Effector memory CD8-positive, alpha-beta T cell (primary cell): ENCODE measurements around the gene OTUD7B.

Experiments
- ATAC-seq: fragments of 150-1000 bp; cut with Tn5 transposase; replicated peaks from 2 replicates; pipeline ENCODE4 v1.10.0; 2021; ENCODE audit warnings: mild to moderate bottlenecking, moderate library complexity
- DNase-seq, 3 experiments: peaks; one replicate each; pipeline ENCODE4 v3.0.0; 2021
- H3K27ac Mint-ChIP-seq, 2 donors: one replicate each; pipeline ENCODE4 v1.8.0; 2022; ENCODE audit warnings: mild to moderate bottlenecking in 2 of 2, mixed read lengths in 2 of 2, moderate library complexity in 2 of 2
- H3K27me3 Mint-ChIP-seq, 2 donors: one replicate each; pipeline ENCODE4 v1.8.0; 2022; ENCODE audit warnings: mixed read lengths in 2 of 2
- H3K36me3 Mint-ChIP-seq: one replicate; pipeline ENCODE4 v1.8.0; 2022; ENCODE audit warnings: mild to moderate bottlenecking, moderate library complexity, mixed read lengths; ENCODE audit not compliant: insufficient read depth
- H3K4me1 Mint-ChIP-seq, 2 donors: one replicate each; pipeline ENCODE4 v1.8.0; 2022; ENCODE audit warnings: low read depth in 2 of 2, mixed read lengths in 2 of 2
- H3K4me3 Mint-ChIP-seq, 2 donors: one replicate each; pipeline ENCODE4 v1.8.0; 2022; ENCODE audit warnings: mild to moderate bottlenecking in 2 of 2, mixed read lengths in 2 of 2, moderate library complexity in 2 of 2
- H3K9me3 Mint-ChIP-seq, 2 donors: one replicate each; pipeline ENCODE4 v1.8.0; 2022; ENCODE audit warnings: mixed read lengths in 2 of 2

Gene OTUD7B

GRCh38 chr1:150018165-150018564, 7.6 kb upstream of the OTUD7B start:
- Mint-ChIP-seq H3K9me3 (no peaks in the 10 kb centered on the region), H3K27ac (no peak overlapping the region), H3K36me3 (no peaks in the 10 kb centered on the region), H3K4me1 (no peaks in the 10 kb centered on the region), H3K27me3 (peaks cover 3 to 7% of the 10 kb centered on the region in 2 donors), H3K4me3 (no peak overlapping the region)
- DNase-seq = no peak
- no peak for ATAC-seq

GRCh38 chr1:150017206-150017750, 6.8 kb upstream of the OTUD7B start:
- ATAC-seq (no peak), DNase-seq (no peak)
- Mint-ChIP-seq H3K27ac (no peak overlapping the region), H3K4me3 (no peak overlapping the region), H3K27me3 (peaks cover 0 to under 1% of the 10 kb centered on the region in 2 donors), H3K36me3 (no peaks in the 10 kb centered on the region), H3K9me3 (no peaks in the 10 kb centered on the region), H3K4me1 (no peaks in the 10 kb centered on the region)

DNA sequence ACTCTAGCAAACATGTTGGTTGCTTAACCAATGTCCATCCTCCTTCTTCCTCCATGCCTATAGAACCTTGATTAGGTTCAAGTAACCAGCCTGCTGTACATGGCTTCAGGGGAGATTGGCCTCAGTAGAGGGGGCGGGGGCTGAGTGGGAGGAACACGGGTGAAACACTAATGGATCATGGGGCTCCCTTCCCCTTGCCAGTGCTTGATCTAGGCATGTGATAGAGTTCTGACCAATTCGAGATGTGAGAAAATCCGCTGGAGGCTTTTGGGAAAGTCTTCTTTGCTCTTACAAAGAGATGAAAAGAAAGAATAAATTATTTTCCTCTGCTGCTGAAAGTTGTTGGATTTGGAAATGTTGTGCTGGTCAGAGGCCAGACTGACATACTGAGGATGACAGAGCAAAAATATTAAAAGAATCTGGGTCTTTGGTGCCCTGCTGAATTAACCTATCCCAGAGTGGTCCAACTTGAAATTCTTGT, 5.2 kb upstream of the OTUD7B start:
- Mint-ChIP-seq H3K4me3 (no peak overlapping the region), H3K4me1 (peaks cover 0 to 5% of the 10 kb centered on the region in 2 donors), H3K9me3 (no peaks in the 10 kb centered on the region), H3K27me3 (no peaks in the 10 kb centered on the region), H3K27ac (no peak overlapping the region), H3K36me3 (no peaks in the 10 kb centered on the region)
- no peak for DNase-seq
- ATAC-seq = no peak

DNA sequence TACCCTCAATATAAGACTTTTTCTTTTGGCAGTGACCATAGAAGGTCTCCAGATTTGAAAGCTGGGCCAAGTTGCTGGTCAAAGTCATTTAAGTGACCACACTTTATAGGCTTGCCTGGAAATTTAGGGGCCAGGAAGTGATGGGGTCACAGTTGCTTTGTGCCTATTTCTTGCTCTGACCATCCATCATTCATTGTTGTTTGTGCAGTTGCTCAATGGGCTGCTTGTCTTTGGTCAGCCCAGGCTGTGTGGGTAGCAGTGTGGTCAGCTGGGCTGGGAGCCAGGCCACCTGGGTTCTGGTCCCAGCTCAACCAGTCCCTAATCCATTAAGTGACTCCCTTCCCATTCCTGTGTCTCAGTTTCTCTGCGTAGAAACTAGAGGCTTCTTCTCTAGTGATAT, 2.1 kb upstream of the OTUD7B start:
- Mint-ChIP-seq H3K4me1 (peaks cover 15 to 24% of the 10 kb centered on the region in 2 donors), H3K4me3 (no peak overlapping the region), H3K27ac (no peak overlapping the region), H3K36me3 (peaks cover 8% of the 10 kb centered on the region), H3K27me3 (no peaks in the 10 kb centered on the region), H3K9me3 (no peaks in the 10 kb centered on the region)
- DNase-seq (no peak), ATAC-seq (no peak)

- peak in 2 of 3 experiments; percentile 3 to 19 for DNase-seq
- peak overlapping the region; percentile 94 to 96 for H3K4me3 Mint-ChIP-seq
- ATAC-seq = peak; percentile 39
- no peaks in the 10 kb centered on the region for H3K9me3 Mint-ChIP-seq
- H3K4me1 Mint-ChIP-seq = peaks cover 20 to 33% of the 10 kb centered on the region in 2 donors
- H3K27me3 Mint-ChIP-seq = no peaks in the 10 kb centered on the region
- H3K27ac Mint-ChIP-seq = peak overlapping the region; percentile 90 to 97
- H3K36me3 Mint-ChIP-seq = peaks cover 9% of the 10 kb centered on the region
Observed at GRCh38 chr1:150009604-150010392, 728 bp downstream of the OTUD7B start.

GRCh38 chr1:150008699-150009098, 1.8 kb downstream of the OTUD7B start:
- Mint-ChIP-seq H3K36me3 (peaks cover 12% of the 10 kb centered on the region), H3K4me3 (peak overlapping the region; percentile 94 to 96), H3K4me1 (peaks cover 20 to 37% of the 10 kb centered on the region in 2 donors), H3K27ac (no peak overlapping the region), H3K9me3 (no peaks in the 10 kb centered on the region), H3K27me3 (no peaks in the 10 kb centered on the region)
- no peak for ATAC-seq
- no peak for DNase-seq

DNA sequence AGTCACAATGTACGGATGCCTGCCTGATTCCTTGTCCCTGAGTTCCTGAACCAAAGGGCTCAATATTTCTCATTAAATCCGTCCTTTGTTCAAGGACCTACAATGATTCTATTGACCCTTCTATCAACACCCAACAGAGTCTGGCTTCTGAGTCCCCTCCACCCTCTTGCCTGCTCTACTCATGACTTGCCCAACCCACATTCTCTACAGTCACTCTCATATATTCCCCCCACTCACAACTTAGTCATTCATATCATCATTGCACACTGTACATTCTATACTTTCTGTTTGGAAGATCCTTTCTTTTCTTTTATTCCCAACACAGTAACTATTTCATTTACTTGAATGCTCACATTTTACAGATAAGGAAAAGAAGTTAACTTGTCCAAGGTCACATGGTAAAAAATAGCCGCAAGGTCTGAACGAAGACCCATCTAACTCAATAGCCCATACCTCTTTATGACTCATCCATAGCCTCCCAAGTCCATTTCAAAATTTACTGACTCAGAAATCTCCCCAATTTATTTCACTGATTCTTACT, 3.6 kb downstream of the OTUD7B start:
- H3K4me3 Mint-ChIP-seq = no peak overlapping the region
- ATAC-seq (no peak), DNase-seq (no peak)
- H3K9me3 Mint-ChIP-seq = no peaks in the 10 kb centered on the region
- H3K27ac Mint-ChIP-seq = no peak overlapping the region
- peaks cover 24 to 48% of the 10 kb centered on the region in 2 donors for H3K4me1 Mint-ChIP-seq
- H3K27me3 Mint-ChIP-seq = no peaks in the 10 kb centered on the region
- peaks cover 15% of the 10 kb centered on the region for H3K36me3 Mint-ChIP-seq

DNA sequence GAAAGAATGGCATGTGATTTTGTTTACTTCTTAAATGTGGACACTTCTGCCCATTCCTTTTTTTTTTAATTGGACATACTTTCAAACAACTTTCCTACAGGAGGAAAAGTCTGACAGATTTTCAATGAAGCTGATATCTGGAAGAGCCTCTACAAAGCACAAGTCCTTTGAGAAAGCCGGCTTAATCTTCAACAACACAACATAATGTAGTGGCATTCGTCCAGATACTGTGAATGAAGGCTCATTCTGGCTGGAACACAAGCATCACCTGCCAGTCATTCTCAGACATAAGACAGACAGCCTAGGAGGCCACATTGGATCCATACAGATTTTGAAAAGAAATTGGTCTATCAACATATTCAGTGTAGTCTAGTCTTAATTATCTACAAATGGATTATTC, 4.9 kb downstream of the OTUD7B start:
- ATAC-seq (no peak), DNase-seq (no peak)
- no peaks in the 10 kb centered on the region for H3K9me3 Mint-ChIP-seq
- H3K4me3 Mint-ChIP-seq = no peak overlapping the region
- no peak overlapping the region for H3K27ac Mint-ChIP-seq
- H3K36me3 Mint-ChIP-seq = peaks cover 15% of the 10 kb centered on the region
- H3K4me1 Mint-ChIP-seq = peaks cover 20 to 48% of the 10 kb centered on the region in 2 donors
- no peaks in the 10 kb centered on the region for H3K27me3 Mint-ChIP-seq

GRCh38 chr1:150003801-150004200, 6.7 kb downstream of the OTUD7B start:
- ATAC-seq = no peak
- Mint-ChIP-seq H3K4me1 (peaks cover 15 to 43% of the 10 kb centered on the region in 2 donors), H3K27me3 (no peaks in the 10 kb centered on the region), H3K9me3 (no peaks in the 10 kb centered on the region), H3K36me3 (peaks cover 18% of the 10 kb centered on the region), H3K27ac (no peak overlapping the region), H3K4me3 (no peak overlapping the region)
- DNase-seq = no peak

- DNase-seq (no peak), ATAC-seq (no peak)
- Mint-ChIP-seq H3K9me3 (no peaks in the 10 kb centered on the region), H3K4me1 (peaks cover 16 to 41% of the 10 kb centered on the region in 2 donors), H3K27me3 (no peaks in the 10 kb centered on the region), H3K27ac (peak overlapping the region in 1 of 2 donors; percentile 31), H3K4me3 (no peak overlapping the region), H3K36me3 (peaks cover 18% of the 10 kb centered on the region)
Observed at GRCh38 chr1:150002217-150002616, 8.3 kb downstream of the OTUD7B start.

DNA sequence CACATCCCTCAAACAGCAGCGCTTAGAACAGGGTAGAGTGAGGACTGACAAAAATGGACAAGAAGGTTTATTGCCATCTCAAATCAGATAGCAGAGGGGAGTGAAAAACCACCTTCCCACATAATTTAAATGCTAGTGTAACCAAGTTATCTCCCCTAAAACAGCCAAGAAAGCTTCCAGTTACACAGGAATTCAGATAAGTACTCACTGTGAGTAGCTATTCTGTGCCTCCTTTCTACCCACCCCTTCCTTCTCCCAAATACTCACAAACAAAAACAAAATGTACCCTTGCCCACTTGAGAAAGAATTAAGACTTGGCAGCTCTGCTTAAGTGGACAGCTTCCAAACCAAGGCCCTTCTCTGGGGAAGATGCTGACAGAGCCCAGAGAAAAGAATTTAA, 9.1 kb downstream of the OTUD7B start:
- no peak for ATAC-seq
- H3K9me3 Mint-ChIP-seq = no peaks in the 10 kb centered on the region
- H3K27ac Mint-ChIP-seq = peak overlapping the region in 1 of 2 donors; percentile 31
- no peak overlapping the region for H3K4me3 Mint-ChIP-seq
- no peaks in the 10 kb centered on the region for H3K27me3 Mint-ChIP-seq
- no peak for DNase-seq
- H3K36me3 Mint-ChIP-seq = peaks cover 18% of the 10 kb centered on the region
- peaks cover 13 to 35% of the 10 kb centered on the region in 2 donors for H3K4me1 Mint-ChIP-seq

DNA sequence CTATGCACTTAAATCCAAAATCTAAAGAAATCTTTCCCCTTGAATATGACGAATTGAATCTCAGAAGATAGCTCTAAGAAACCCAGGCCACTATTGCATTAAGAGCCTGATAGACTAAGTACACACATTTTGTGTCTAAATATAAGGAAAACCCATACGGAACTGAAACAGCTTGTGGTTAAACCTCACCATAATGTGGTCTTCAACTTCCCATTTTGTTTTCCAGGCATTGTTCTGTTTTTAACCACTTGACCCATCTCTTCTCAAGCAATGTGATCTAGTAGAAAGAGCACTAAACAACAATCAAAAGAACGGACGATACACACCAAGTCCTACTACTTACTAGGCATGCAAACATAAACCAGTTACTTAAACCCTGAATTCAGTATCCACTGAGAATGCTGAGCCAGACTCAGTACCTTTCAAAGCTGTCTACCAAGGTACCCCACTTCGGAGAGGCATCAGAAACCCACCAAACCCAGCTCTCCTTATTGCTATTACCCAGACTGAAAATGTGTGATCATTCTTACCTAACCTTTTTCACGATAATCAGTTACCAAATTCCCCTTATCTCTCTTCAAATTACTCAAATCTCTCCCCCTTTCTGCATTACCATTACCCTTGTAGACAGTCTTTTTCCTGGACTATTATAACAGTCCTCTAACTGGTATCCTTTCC, 12.8 kb downstream of the OTUD7B start:
- Mint-ChIP-seq H3K36me3 (peaks cover 11% of the 10 kb centered on the region), H3K9me3 (no peaks in the 10 kb centered on the region), H3K27me3 (no peaks in the 10 kb centered on the region), H3K4me3 (no peak overlapping the region), H3K27ac (peak overlapping the region in 1 of 2 donors; percentile 17), H3K4me1 (peaks cover 12 to 29% of the 10 kb centered on the region in 2 donors)
- DNase-seq (no peak), ATAC-seq (peak; percentile 35)

DNA sequence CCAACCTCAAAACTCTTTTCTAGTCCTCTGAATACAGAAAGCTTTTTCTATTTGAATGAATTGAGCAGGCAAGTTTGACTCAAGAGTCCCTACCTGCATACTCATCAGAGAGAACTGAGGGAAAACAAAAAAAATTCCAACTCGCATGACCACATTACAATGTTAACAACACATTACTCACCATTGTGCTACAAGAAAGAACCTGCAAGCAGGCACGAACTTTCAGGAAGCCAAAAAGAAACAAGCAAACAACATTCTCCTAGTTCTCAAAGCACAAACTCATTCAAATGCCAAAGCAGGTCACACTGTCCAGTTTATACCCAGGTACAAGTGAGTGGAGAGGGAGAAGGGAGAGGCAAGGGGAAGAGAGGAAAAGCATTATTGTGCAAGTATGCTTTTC, 14.6 kb downstream of the OTUD7B start:
- peaks cover 11 to 27% of the 10 kb centered on the region in 2 donors for H3K4me1 Mint-ChIP-seq
- H3K9me3 Mint-ChIP-seq = no peaks in the 10 kb centered on the region
- no peak overlapping the region for H3K4me3 Mint-ChIP-seq
- H3K36me3 Mint-ChIP-seq = peaks cover 11% of the 10 kb centered on the region
- no peak for ATAC-seq
- DNase-seq = no peak
- no peaks in the 10 kb centered on the region for H3K27me3 Mint-ChIP-seq
- no peak overlapping the region for H3K27ac Mint-ChIP-seq
